HuH-7 (cell line): ENCODE measurements around the gene HNMT.
"Not testable (repeated sequence)": the region's sequence is repeated elsewhere in the genome, so short reads cannot be mapped to it uniquely, and the experiment has no call there.

Experiments
- DNase-seq: peaks from one replicate; pipeline ENCODE4 v3.0.0; 2011; ENCODE audit warnings: low spot score

Gene HNMT

GRCh38 chr2:137946227-137946626, 18.0 kb upstream of the HNMT start:
- no peak for DNase-seq

- no peak for DNase-seq
Measured at GRCh38 chr2:137947032-137947727, 17.1 kb upstream of the HNMT start.

DNA sequence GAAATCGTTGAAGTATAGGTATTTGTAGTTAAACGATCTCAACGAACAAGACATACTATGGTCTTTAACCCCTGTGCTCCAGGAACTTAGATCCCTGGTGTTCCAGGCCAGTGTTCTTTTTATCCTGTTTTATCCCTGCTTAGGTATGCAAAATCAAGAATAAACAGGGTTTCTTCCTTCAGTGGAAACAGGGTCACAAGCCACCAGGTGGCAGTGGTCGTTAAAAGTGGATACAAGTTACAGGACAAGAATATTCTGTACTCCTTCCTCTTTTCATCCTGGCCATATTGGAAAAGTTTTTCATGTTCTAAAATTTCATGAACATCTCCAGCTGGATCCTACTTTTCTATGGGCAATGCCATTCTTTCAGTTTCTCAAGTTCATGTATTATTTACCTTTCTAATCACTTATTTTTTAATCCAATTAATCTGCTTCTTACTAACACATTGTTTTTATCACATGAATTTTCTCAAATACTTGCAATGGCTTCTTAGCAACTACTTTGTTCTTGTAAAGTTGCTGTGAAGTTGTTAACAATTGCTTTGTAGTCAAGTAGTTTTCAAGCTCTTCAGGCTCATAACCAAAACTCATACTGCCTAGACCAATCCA, 16.4 kb upstream of the HNMT start:
- no peak for DNase-seq

- no peak for DNase-seq
Measured at GRCh38 chr2:137948894-137949293, 15.4 kb upstream of the HNMT start.

GRCh38 chr2:137950238-137950637, 14.0 kb upstream of the HNMT start:
- DNase-seq, result no peak

- DNase-seq, result no peak
Measured at GRCh38 chr2:137951586-137951985, 12.7 kb upstream of the HNMT start.

GRCh38 chr2:137952586-137953129, 11.6 kb upstream of the HNMT start:
- no peak for DNase-seq

DNA sequence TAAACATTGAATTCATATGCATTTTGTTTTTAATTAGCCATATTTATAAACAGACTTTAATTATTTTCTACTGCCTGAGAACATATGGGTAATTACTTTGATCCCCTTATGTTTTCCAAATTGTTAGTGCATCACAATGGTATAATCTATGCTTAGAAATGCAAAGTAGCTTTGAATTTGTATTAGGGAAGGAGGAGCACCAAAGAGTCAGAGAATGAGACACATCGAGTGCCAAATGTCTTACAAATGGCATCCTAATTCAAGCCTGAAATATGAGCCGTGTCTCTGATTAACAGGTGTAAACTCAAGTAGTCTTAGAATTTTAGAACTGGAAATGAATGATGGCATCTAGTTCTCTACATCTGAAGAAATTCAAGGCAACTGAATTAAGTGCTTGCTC, 8.7 kb upstream of the HNMT start:
- DNase-seq, result no peak

- DNase-seq, result no peak
Measured at GRCh38 chr2:137957033-137957432, 7.2 kb upstream of the HNMT start.

DNA sequence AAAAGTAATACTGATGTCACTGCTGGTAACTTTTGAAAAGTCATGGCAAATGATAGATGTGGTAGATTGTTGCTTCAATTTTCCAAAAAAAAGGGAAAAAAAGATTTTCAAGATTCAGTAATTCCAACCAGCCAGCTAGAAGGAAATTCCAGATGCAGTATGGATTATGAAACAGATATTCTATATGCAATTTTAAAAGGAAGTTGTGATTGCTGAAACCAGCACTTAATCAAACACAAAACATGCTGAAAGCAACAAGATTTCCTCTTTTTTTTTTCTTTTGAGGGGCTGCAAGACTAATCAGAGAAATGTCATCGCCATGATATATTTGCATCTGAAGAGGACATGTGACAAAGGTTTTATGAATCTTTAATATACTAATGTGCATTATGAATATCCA, 5.1 kb upstream of the HNMT start:
- no peak for DNase-seq

- no peak for DNase-seq
Measured at GRCh38 chr2:137960223-137960622, 4.0 kb upstream of the HNMT start.

DNA sequence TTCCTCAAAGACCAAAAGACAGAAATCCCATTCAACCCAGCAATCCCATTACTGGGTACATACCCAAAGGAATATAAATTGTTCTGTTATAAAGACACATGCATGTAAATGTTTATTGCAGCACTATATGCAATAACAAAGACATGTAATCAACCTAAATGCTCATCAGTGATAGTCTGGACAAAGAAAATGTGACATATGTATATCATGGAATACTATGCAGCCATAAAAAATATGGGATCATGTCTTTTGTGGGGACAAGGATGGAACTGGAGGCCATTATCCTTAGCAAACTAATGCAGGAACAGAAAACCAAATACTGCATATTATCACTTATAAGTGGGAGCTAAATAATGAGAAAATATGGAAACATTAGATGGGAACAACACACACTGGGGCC, 2.7 kb upstream of the HNMT start:
- no peak for DNase-seq

DNA sequence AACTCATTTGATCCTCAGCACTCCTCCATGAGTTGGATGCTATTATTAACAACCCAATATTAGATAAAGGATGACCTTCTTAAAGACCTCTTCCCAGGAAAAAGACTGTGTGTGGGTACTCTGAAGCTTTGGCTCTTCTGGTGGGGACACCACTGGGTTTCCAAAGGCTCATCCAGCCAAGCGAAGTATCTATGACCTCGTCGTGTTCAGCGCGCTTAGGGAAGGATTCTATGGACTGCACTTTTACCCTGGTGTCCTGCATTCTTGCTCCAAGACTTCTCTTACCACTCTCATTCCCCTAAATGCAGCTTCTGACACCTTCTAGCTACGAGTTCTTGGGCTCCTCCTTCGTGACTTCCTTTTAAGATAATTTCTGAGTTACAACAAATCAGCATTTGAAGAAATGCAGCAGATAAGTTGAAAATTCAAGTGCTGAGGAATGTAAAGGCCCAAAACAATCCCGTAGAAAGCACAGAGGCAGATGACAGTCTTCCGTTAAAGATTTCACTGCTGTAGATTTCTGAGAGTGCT, 673 bp upstream of the HNMT start:
- DNase-seq, result no peak

GRCh38 chr2:137964859-137965459, 686 bp downstream of the HNMT start:
- no peak for DNase-seq

DNA sequence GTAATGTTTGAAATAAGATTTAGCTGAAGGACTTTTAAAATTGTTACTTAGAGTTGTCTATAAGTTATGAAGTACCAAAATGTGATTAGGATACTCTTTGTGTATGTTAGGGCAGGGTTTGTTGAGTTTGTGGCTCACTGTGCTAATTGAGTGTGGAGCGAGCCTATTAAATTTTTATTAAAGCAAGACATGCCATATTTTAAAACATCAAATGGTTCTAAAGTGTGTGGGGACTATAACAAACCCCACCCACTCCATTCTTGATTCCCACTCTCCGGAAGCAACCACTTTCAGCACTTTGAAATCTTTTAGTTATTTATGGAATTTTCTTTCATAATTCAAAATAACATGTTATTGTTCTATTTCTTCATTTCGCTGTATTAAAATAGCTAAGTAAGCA, 1.8 kb downstream of the HNMT start:
- DNase-seq, result no peak

DNA sequence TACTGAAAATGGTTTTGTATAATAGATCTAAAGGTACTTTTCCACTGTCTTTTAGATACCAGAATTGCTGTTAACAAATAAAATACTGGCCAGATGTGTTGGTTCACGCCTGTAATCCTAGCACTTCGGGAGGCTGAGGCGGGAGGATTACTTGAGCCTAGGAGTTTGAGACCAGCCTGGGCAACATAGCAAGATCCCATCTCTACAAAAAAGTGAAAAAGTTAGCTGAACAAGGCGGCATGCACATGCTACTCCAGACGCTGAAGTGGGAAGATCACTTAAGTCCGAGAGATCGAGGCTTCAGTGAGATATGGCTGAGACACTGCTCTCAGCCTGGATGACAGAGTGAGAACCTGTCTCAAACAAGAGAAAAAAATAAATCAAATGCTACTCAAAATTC, 2.8 kb downstream of the HNMT start:
- DNase-seq, result no peak

- DNase-seq, result no peak
Measured at GRCh38 chr2:137968477-137969417, 4.5 kb downstream of the HNMT start.

GRCh38 chr2:137969418-137969765, 5.1 kb downstream of the HNMT start:
- DNase-seq, result no peak

DNA sequence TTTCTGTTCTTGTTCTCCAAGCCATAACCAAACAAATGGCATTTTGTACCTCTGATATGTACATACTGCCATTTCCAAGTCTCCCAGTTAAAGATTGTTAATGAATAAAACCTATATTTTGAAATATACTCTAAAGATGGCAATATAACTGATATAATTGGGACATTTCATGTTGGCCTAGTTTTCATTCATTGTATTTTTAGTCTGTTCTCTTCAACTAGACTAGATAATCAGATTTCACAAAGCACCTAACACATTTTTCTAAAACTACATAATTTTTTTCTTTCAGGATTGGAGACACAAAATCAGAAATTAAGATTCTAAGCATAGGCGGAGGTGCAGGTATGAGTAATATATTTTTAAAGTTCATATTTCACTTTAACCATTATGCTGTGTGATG, 5.6 kb downstream of the HNMT start:
- DNase-seq, result no peak

GRCh38 chr2:137971259-137971658, 7.0 kb downstream of the HNMT start:
- DNase-seq, result not testable (repeated sequence)

DNA sequence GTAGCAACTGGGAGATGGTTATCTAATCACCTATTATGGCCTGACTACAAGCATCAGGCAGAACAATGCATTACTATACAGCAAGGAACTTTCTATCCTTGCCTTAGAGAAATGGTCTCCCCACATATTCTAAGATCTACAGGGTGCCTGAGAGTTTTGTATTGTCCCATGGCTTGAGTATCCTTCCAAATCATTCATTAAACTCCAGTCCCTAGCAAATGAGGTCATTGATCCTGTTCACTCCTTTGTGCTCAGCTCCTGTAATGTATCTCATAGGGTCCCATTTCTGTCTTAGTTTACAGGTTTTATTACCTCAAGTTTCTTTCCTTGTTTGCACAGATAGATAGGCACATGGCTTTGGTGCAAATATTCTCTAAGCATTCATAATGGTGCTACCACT, 9.0 kb downstream of the HNMT start:
- no peak for DNase-seq
